Measurements from ENCODE around the gene SIM2. TPM values are rescaled to one million over a fixed set of nuclear protein-coding genes. Genes with fewer than 3 reads are reported as not detected.

Gene SIM2
- total and polyA plus RNA-seq, 2 of the 13 experiments (the other 11 are each of a cell fraction or from before 2014, with no cell fraction given): 0.36 to 0.53 TPM

- Histone ChIP-seq H3K9me3 (ENCODE audit: low read length) (no peaks in the 10 kb centered on the region), H3K4me2 (ENCODE audit: low read depth, low read length) (no peak overlapping the region), H4K20me1 (ENCODE audit: insufficient read depth, low read length) (no peaks in the 10 kb centered on the region), H3K9ac (ENCODE audit: insufficient read depth, low read depth, low read length) (no peak overlapping the region), H2AFZ (ENCODE audit: low read length) (no peak overlapping the region), H3K36me3 (replicated peaks in 1 of 2; ENCODE audit: control insufficient read depth in 1 of 2, insufficient read depth in 2 of 2, low read length in 2 of 2) (no peaks in the 10 kb centered on the region), H3K27me3 (ENCODE audit: control insufficient read depth in 1 of 2, insufficient read depth in 2 of 2, low read length in 2 of 2) (no peaks in the 10 kb centered on the region), H3K4me1 (ENCODE audit: insufficient read depth, low read length) (peaks cover 21% of the 10 kb centered on the region), H3K27ac (ENCODE audit: extremely low read length, insufficient read depth, low read length) (no peak overlapping the region), H3K79me2 (ENCODE audit: insufficient read depth, low read length) (no peaks in the 10 kb centered on the region), H3K4me3 (replicated peaks in 1 of 3; ENCODE audit: insufficient read depth in 1 of 3, low read depth in 2 of 3, low read length in 3 of 3) (no peak overlapping the region)
- CTCF ChIA-PET (ENCODE audit: low intra/inter-chr PET ratio, low total read pairs): no interaction called here
- in situ Hi-C loops (cut with HindIII; ENCODE audit: extremely low pct_ligation_motif_present, low pct_unique_long_range_greater_than_20kb) (no loop called here), intact Hi-C loops (cut with micrococcal nuclease; ENCODE audit: unreplicated experiment) (no loop called here)
- WGBS (ENCODE audit: low lambda C conversion rate): 50% methylated on average over 11 of the region's 12 CpGs
- DNase-seq (ENCODE audit: low spot score): no peak
- ATAC-seq: no peak
- TF ChIP-seq CEBPB (IDR thresholded peaks at IDR 0.05; ENCODE audit: borderline replicate concordance, low read depth, low read length): peak; percentile 72
- TF ChIP-seq CEBPG (CRISPR knock-in tag; IDR thresholded peaks at IDR 0.05): 0 out of 2 replicates have a peak, but pooled peaks have one; percentile 16
- no peak for TF ChIP-seq BCL6 (CRISPR knock-in tag; IDR thresholded peaks at IDR 0.05)
- no peak for FAIRE-seq
- POLR2A ChIA-PET: no interaction called here
- no TSS peak for BruUV-seq (replicated peaks)
Observed at GRCh38 chr21:36738489-36739126, 39.7 kb downstream of the SIM2 start.

GRCh38 chr21:36741506-36741905 is 42.6 kb downstream of the SIM2 start:
- no peak for DNase-seq (ENCODE audit: low spot score)
- H3K9ac ChIP-seq (ENCODE audit: insufficient read depth, low read depth, low read length): no peak overlapping the region
- no peak for FAIRE-seq
- no peak overlapping the region for H2AFZ ChIP-seq (ENCODE audit: low read length)
- no peak overlapping the region for H3K4me3 ChIP-seq (replicated peaks in 1 of 3; ENCODE audit: insufficient read depth in 1 of 3, low read depth in 2 of 3, low read length in 3 of 3)
- no peak for ATAC-seq
- no peaks in the 10 kb centered on the region for H4K20me1 ChIP-seq (ENCODE audit: insufficient read depth, low read length)
- in situ Hi-C loops (cut with HindIII; ENCODE audit: extremely low pct_ligation_motif_present, low pct_unique_long_range_greater_than_20kb): no loop called here
- CTCF ChIA-PET (ENCODE audit: low intra/inter-chr PET ratio, low total read pairs): no interaction called here
- H3K9me3 ChIP-seq (ENCODE audit: low read length): no peaks in the 10 kb centered on the region
- POLR2A ChIA-PET: no interaction called here
- no peaks in the 10 kb centered on the region for H3K27me3 ChIP-seq (ENCODE audit: control insufficient read depth in 1 of 2, insufficient read depth in 2 of 2, low read length in 2 of 2)
- no peak overlapping the region for H3K4me2 ChIP-seq (ENCODE audit: low read depth, low read length)
- H3K79me2 ChIP-seq (ENCODE audit: insufficient read depth, low read length): no peaks in the 10 kb centered on the region
- BruUV-seq (replicated peaks): no TSS peak
- intact Hi-C loops (cut with micrococcal nuclease; ENCODE audit: unreplicated experiment): no loop called here
- no peaks in the 10 kb centered on the region for H3K4me1 ChIP-seq (ENCODE audit: insufficient read depth, low read length)
- WGBS (ENCODE audit: low lambda C conversion rate): 93% methylated on average over 10 of the region's 21 CpGs
- H3K27ac ChIP-seq (ENCODE audit: extremely low read length, insufficient read depth, low read length): no peak overlapping the region
- H3K36me3 ChIP-seq (replicated peaks in 1 of 2; ENCODE audit: control insufficient read depth in 1 of 2, insufficient read depth in 2 of 2, low read length in 2 of 2): no peaks in the 10 kb centered on the region
- no peak for TF ChIP-seq ZNF18 (CRISPR knock-in tag; IDR thresholded peaks at IDR 0.05; ENCODE audit: insufficient replicate concordance)
- no peak for TF ChIP-seq HNRNPL (IDR thresholded peaks at IDR 0.05; ENCODE audit: low read depth, low read length)
- TF ChIP-seq FOXK2 (IDR thresholded peaks at IDR 0.05): no peak
- no peak for TF ChIP-seq ZBTB7A (CRISPR knock-in tag; IDR thresholded peaks at IDR 0.05)
- TF ChIP-seq NCOR1 (IDR thresholded peaks at IDR 0.05; ENCODE audit: borderline replicate concordance, low read length): no peak
- no peak for TF ChIP-seq ZNF576 (CRISPR knock-in tag; IDR thresholded peaks at IDR 0.05)
- no peak for TF ChIP-seq ZNF20 (CRISPR knock-in tag; IDR thresholded peaks at IDR 0.05)
- TF ChIP-seq ZNF564 (CRISPR knock-in tag; IDR thresholded peaks at IDR 0.05): no peak
- no peak for TF ChIP-seq ZFP1 (CRISPR knock-in tag; IDR thresholded peaks at IDR 0.05)

Data from HepG2 (cell line).